K562 (cell line): ENCODE measurements around the gene DOCK3. TPM values are rescaled to one million over a fixed set of nuclear protein-coding genes. Genes with fewer than 3 reads are reported as not detected.

Source experiments
- ATAC-seq: fragments of 200-7000 bp; cut with Tn5 transposase; 3 replicates; pipeline ENCODE4 v1.9.1; 2020; ENCODE audit warnings: moderate library complexity
- BruUV-seq: library from RNA; stranded (reverse); fragments of 400-500 nt; replicated peaks from 2 replicates; lab custom pipeline; 2021; lab: Mats Ljungman, UMichigan
- CTCF ChIA-PET: fragments of 300-600 bp; formaldehyde crosslinking; extraction: SDS; loops from one replicate; lab custom pipeline; 2021; ENCODE audit warnings: low intra/inter-chr PET ratio; lab: Yijun Ruan, JAX
- POLR2A ChIA-PET: fragments of 300-600, 350-650 bp; sonication (Branson Sonifier 250); formaldehyde crosslinking; extraction: SDS; loops from one replicate; lab custom pipeline; 2021; ENCODE audit warnings: antibody characterized with exemption, inconsistent platforms; lab: Yijun Ruan, JAX
- DNase-seq, 4 experiments: peaks; one replicate each; pipeline versions ENCODE4 v3.0.0 to v3.0.0-alpha.2; 2011 to 2018; ENCODE audit warnings: low spot score in 3 of 4, mixed read lengths in 3 of 4; ENCODE audit errors: extremely low read depth in 1 of 4
- FAIRE-seq: peaks from 2 replicates; lab custom pipeline; 2011; peaks lifted over from hg19 to GRCh38; lab: Jason Lieb, UNC
- H2AFZ ChIP-seq: 2 replicates; pipeline ENCODE4 v1.6.0; 2011; ENCODE audit warnings: low read depth, low read length, control low read depth, inconsistent platforms
- H3K27ac ChIP-seq: fragments of 200-600 bp; 3 replicates; pipeline ENCODE4 v1.8.0; 2011; ENCODE audit warnings: low read depth, mild to moderate bottlenecking, control low read depth, inconsistent platforms, low read length, moderate library complexity, mixed read lengths; ENCODE audit errors: extremely low read depth
- H3K27me3 ChIP-seq, 2 experiments: fragments of 300-600 bp in 1 of 2; 2 replicates in 1 of 2; 3 replicates in 1 of 2; pipeline versions ENCODE4 v1.6.0 to v1.8.0; 2011; ENCODE audit warnings: inconsistent platforms in 2 of 2, low read length in 2 of 2, mild to moderate bottlenecking in 1 of 2, mixed read lengths in 1 of 2, moderate library complexity in 1 of 2; ENCODE audit not compliant: control insufficient read depth in 2 of 2, insufficient read depth in 2 of 2
- H3K36me3 ChIP-seq: fragments of 300-600 bp; 3 replicates; pipeline ENCODE4 v1.8.0; 2011; ENCODE audit warnings: mild to moderate bottlenecking, low read length, inconsistent platforms; ENCODE audit not compliant: control insufficient read depth, insufficient read depth
- H3K4me1 ChIP-seq, 2 experiments: fragments of 200-600 bp in 1 of 2; replicated peaks in 1 of 2; 2 replicates in 1 of 2; 3 replicates in 1 of 2; pipeline versions ENCODE4 v1.5.1 to v1.8.0; 2011; ENCODE audit warnings: inconsistent platforms in 2 of 2, low read length in 2 of 2, mild to moderate bottlenecking in 1 of 2, mixed read lengths in 1 of 2, moderate library complexity in 1 of 2; ENCODE audit not compliant: control insufficient read depth in 2 of 2, insufficient read depth in 2 of 2
- H3K4me2 ChIP-seq: 2 replicates; pipeline ENCODE4 v1.6.1; 2011; ENCODE audit warnings: low read length, control low read depth, inconsistent platforms, mixed read lengths; ENCODE audit not compliant: insufficient read depth
- H3K4me3 ChIP-seq: fragments of 200-600 bp; sonication (generic), shearing (Covaris generic); 2 replicates; pipeline ENCODE4 v1.5.1; 2016; ENCODE audit warnings: control low read depth, inconsistent platforms
- H3K79me2 ChIP-seq: fragments of 200-600 bp; 3 replicates; pipeline ENCODE4 v1.8.0; 2011; ENCODE audit warnings: low read length, inconsistent platforms; ENCODE audit not compliant: control insufficient read depth, insufficient read depth
- H3K9ac ChIP-seq, 2 experiments: 2 replicates each; pipeline versions ENCODE4 v1.6.0 to v1.6.1; 2011; ENCODE audit warnings: low read depth in 2 of 2, low read length in 2 of 2, control low read depth in 1 of 2, inconsistent platforms in 1 of 2, mild to moderate bottlenecking in 1 of 2, mixed read lengths in 1 of 2; ENCODE audit not compliant: insufficient read depth in 1 of 2
- H3K9me1 ChIP-seq: one replicate; pipeline ENCODE4 v1.6.0; 2011; ENCODE audit warnings: inconsistent platforms, mild to moderate bottlenecking, low read length, moderate library complexity; ENCODE audit not compliant: control insufficient read depth, insufficient read depth
- H3K9me3 ChIP-seq: replicated peaks from 2 replicates; pipeline ENCODE4 v1.5.1; 2011; ENCODE audit warnings: low read depth, low read length, inconsistent platforms; ENCODE audit not compliant: control insufficient read depth, insufficient read depth
- H4K20me1 ChIP-seq: replicated peaks from 2 replicates; pipeline ENCODE4 v1.6.1; 2011; ENCODE audit warnings: low read length, inconsistent platforms, mixed read lengths; ENCODE audit not compliant: control insufficient read depth, insufficient read depth
- FOSL1 ChIP-seq: fragments of 200-800 bp; sonication (Bioruptor generic); conservative IDR thresholded peaks from 2 replicates; pipeline ENCODE4 v1.6.1; 2016; ENCODE audit warnings: missing genetic modification characterization, missing compliant biosample characterization
- JUND ChIP-seq, 2 experiments: IDR thresholded peaks; 2 replicates in 1 of 2; 3 replicates in 1 of 2; pipeline ENCODE4 v1.6.1; 2011; ENCODE audit warnings: borderline replicate concordance in 2 of 2, low read depth in 2 of 2, low read length in 2 of 2, improper control_type of control experiment in 1 of 2, missing biosample characterization in 1 of 2, missing genetic modification characterization in 1 of 2, missing genetic modification reagents in 1 of 2
- PHF21A ChIP-seq: fragments of 450-650 bp; IDR thresholded peaks from 2 replicates; pipeline ENCODE4 v1.6.1; 2017; ENCODE audit warnings: low read depth, borderline replicate concordance
- WGBS: fragments of 100-300 bp; shearing (Covaris generic); methylation state at CpG from one replicate; pipeline ENCODE4 v1.1.6; 2016; ENCODE audit warnings: low coverage, mixed read lengths; ENCODE audit not compliant: insufficient coverage; ENCODE audit errors: missing lambda C conversion rate; 5-methylcytosine and 5-hydroxymethylcytosine counted together
- in situ Hi-C: fragments of 300-500 bp; cut with MboI; formaldehyde crosslinking; loops from 4 replicates; pipeline ENCODE4 v1.15.0; 2018; ENCODE audit warnings: inconsistent platforms, mixed read lengths
- intact Hi-C: fragments of 100-400 bp; cut with micrococcal nuclease; formaldehyde crosslinking; loops from 2 replicates; pipeline ENCODE4 v1.14.2; 2022
- polyA plus RNA-seq, 8 experiments: library from polyadenylated mRNA; depleted of rRNA in 4 of 8; stranded (reverse) in 5 of 8; unstranded in 3 of 8; fragments of >200 nt; fragmentation: Nextera tagmentation in 2 of 8; fragmentation: Illumina TruSeq in 1 of 8; extraction: Ambion mirVana in 2 of 8; extraction: Trizol in 1 of 8; gene quantifications; 2 replicates each; pipeline versions ENCODE4 v1.2.1 to v1.2.3, GENCODE V29; 2011 to 2014; ENCODE audit warnings: inconsistent platforms in 1 of 8, missing spikeins in 1 of 8
- total RNA-seq, 7 experiments: library from RNA; depleted of rRNA in 6 of 7; stranded (reverse); fragments of >200 nt in 6 of 7; fragmentation: Illumina TruSeq in 2 of 7; extraction: Trizol in 2 of 7; gene quantifications; 2 replicates each; pipeline versions ENCODE4 v1.2.1 to v1.2.3, GENCODE V29; 2011 to 2021; ENCODE audit warnings: low replicate concordance in 1 of 7
- TF ChIP-seq, protein P1 (sequence below), 2 experiments: fragments of 450-650 bp in 1 of 2; sonication (generic) in 1 of 2; formaldehyde crosslinking in 1 of 2; IDR thresholded peaks in 1 of 2; conservative IDR thresholded peaks in 1 of 2; 2 replicates each; pipeline versions ENCODE4 v1.6.1 to v1.8.1; 2016 to 2023; ENCODE audit warnings: mild to moderate bottlenecking in 2 of 2, moderate library complexity in 2 of 2, inconsistent platforms in 1 of 2, missing genetic modification reagents in 1 of 2

The DOCK3 gene
- total and polyA plus RNA-seq, 9 of the 15 experiments (the other 6 are each of a cell fraction or from before 2014, with no cell fraction given) = under 0.01 to 0.03 (median 0.01) TPM; not detected in 4

DNA sequence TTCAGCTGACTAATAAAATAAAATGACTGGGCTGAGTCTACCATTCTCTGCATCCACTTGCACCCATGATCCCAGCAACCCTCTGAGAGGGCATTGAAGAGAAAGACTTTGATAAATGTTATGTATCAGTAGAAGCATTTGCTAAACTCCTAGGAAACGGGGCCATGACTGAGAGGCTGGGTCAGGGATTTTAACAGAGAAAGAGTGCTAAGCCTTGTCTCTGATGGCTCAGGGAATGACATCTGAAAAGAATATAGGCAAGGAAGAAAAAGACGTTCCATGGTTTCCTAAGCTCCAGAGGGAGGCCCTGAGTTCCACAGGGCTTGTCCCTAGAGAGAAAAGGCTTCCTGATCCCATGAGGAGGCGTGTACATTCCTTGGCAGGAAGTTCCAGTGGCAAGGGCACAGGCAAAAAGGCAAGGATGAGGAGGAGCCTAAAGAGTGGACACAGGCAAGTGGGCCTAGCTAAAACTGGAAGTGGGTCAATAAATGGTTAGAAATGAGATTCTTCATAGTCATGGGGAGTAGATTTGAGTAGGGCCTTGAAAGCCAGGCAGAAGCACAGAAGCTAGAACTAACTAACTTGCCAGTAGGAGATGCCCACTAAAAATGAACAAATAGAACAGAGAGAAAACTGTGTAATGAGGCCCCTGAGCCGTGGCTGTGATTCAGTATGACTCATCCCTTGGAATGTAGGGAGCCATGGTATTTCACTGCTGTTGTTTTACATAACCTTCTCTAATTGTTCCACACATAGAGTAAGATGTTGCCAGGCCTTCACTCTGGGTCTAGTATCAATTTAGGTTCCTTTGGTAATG lies 665.5 kb downstream of the DOCK3 start:
- H2AFZ ChIP-seq = no peak overlapping the region
- DNase-seq (no peak), FAIRE-seq (no peak), ATAC-seq (no peak)
- H3K4me2 ChIP-seq = no peak overlapping the region
- intact Hi-C loops (no loop called here), in situ Hi-C loops (no loop called here)
- TF ChIP-seq JUND (IDR thresholded peaks at IDR 0.05; ENCODE audit: borderline replicate concordance, low read depth, low read length) (peak; percentile 29; the same call in 1 of the 2 replicates), JUND (tag; IDR thresholded peaks at IDR 0.05; ENCODE audit: borderline replicate concordance, low read depth, low read length) (no peak), PHF21A (no peak), FOSL1 (tag) (peak; percentile 66)
- TF ChIP-seq, protein P1, sequence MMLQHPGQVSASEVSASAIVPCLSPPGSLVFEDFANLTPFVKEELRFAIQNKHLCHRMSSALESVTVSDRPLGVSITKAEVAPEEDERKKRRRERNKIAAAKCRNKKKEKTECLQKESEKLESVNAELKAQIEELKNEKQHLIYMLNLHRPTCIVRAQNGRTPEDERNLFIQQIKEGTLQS (IDR thresholded peaks at IDR 0.05) = peak; percentile 44
- TF ChIP-seq, protein P1 (CRISPR knock-in tag; conservative IDR thresholded peaks at IDR 0.05) = no peak
- no TSS peak for BruUV-seq
- no peaks in the 10 kb centered on the region for H4K20me1 ChIP-seq
- ChIA-PET CTCF (no interaction called here), POLR2A (no interaction called here)
- no peaks in the 10 kb centered on the region for H3K36me3 ChIP-seq
- WGBS = 0% methylated on average over 4 of the region's 4 CpGs
- no peaks in the 10 kb centered on the region for H3K4me1 ChIP-seq
- no peak overlapping the region for H3K4me3 ChIP-seq
- H3K9ac ChIP-seq = no peak overlapping the region
- no peaks in the 10 kb centered on the region for H3K9me1 ChIP-seq
- no peaks in the 10 kb centered on the region for H3K79me2 ChIP-seq
- H3K9me3 ChIP-seq = no peaks in the 10 kb centered on the region
- no peak overlapping the region for H3K27ac ChIP-seq
- H3K27me3 ChIP-seq = no peaks in the 10 kb centered on the region; a peak in 1 of 5 replicates
